K562 (cell line): ENCODE data around the gene AFG1L. TPM values are rescaled to one million over a fixed set of nuclear protein-coding genes. Genes with fewer than 3 reads are reported as not detected.

Source experiments
- BHLHE40 ChIP-seq: IDR thresholded peaks from 2 replicates; pipeline ENCODE4 v1.6.1; 2011; ENCODE audit warnings: low read length, improper control_type of control experiment
- CHD2 ChIP-seq: IDR thresholded peaks from 2 replicates; pipeline ENCODE4 v1.6.1; 2011; ENCODE audit warnings: low read depth, low read length
- CTBP1 ChIP-seq: fragments of 450-650 bp; IDR thresholded peaks from 2 replicates; pipeline ENCODE4 v1.6.1; 2016; ENCODE audit warnings: borderline replicate concordance
- E2F8 ChIP-seq: fragments of 450-650 bp; IDR thresholded peaks from 2 replicates; pipeline ENCODE4 v1.7.1; 2018; ENCODE audit warnings: mild to moderate bottlenecking, low read depth; ENCODE audit not compliant: partially characterized antibody
- ESRRA ChIP-seq: fragments of 450-650 bp; IDR thresholded peaks from 2 replicates; pipeline ENCODE4 v1.6.1; 2014; ENCODE audit warnings: low read depth, mild to moderate bottlenecking, moderate library complexity, borderline replicate concordance
- FOXA1 ChIP-seq: fragments of 450-650 bp; IDR thresholded peaks from 2 replicates; pipeline ENCODE4 v1.6.1; 2016; ENCODE audit warnings: mild to moderate bottlenecking, borderline replicate concordance
- FOXJ2 ChIP-seq: fragments of 200-800 bp; sonication (Bioruptor generic); IDR thresholded peaks from 2 replicates; pipeline ENCODE4 v1.6.1; 2016; ENCODE audit warnings: missing genetic modification characterization, missing compliant biosample characterization
- HNRNPK ChIP-seq: fragments of 200-400 bp; formaldehyde crosslinking; IDR thresholded peaks from one replicate; pipeline ENCODE4 v1.6.1; 2018; ENCODE audit warnings: mild to moderate bottlenecking, low read depth, low read length; ENCODE audit not compliant: poor library complexity, severe bottlenecking
- ID3 ChIP-seq, 2 experiments: fragments of 250-450 bp in 1 of 2; fragments of 450-650 bp in 1 of 2; sonication (Bioruptor Pico) in 1 of 2; IDR thresholded peaks; 2 replicates each; pipeline versions ENCODE4 v1.6.1 to v1.8.0; 2016 to 2021; ENCODE audit warnings: mild to moderate bottlenecking in 2 of 2, moderate library complexity in 2 of 2, missing compliant biosample characterization in 1 of 2, missing genetic modification characterization in 1 of 2
- KDM1A ChIP-seq, 2 experiments: fragments of 450-650 bp; IDR thresholded peaks; 2 replicates each; pipeline ENCODE4 v1.6.1; 2016; ENCODE audit warnings: mild to moderate bottlenecking in 2 of 2
- NELFE ChIP-seq: IDR thresholded peaks from 2 replicates; pipeline ENCODE4 v1.6.1; 2011; ENCODE audit warnings: mild to moderate bottlenecking; ENCODE audit not compliant: insufficient read depth, insufficient read length
- NRF1 ChIP-seq, 2 experiments: fragments of 450-650 bp; IDR thresholded peaks in 1 of 2; conservative IDR thresholded peaks in 1 of 2; 2 replicates each; pipeline ENCODE4 v1.6.1; 2014; ENCODE audit warnings: mild to moderate bottlenecking in 2 of 2
- OTX1 ChIP-seq: fragments of 450-650 bp; formaldehyde crosslinking; IDR thresholded peaks from 2 replicates; pipeline ENCODE4 v1.4.0; 2022; ENCODE audit warnings: mild to moderate bottlenecking
- PCBP1 ChIP-seq: fragments of 200-400 bp; formaldehyde crosslinking; IDR thresholded peaks from 2 replicates; pipeline ENCODE4 v1.6.1; 2018; ENCODE audit warnings: mild to moderate bottlenecking, low read depth, low read length; ENCODE audit not compliant: poor library complexity, severe bottlenecking
- PURB ChIP-seq: sonication (generic); formaldehyde crosslinking; IDR thresholded peaks from 2 replicates; pipeline ENCODE4 v1.9.0; 2021; ENCODE audit warnings: low read depth, mild to moderate bottlenecking, missing genetic modification reagents
- ZBTB26 ChIP-seq: fragments of 450-650 bp; formaldehyde crosslinking; IDR thresholded peaks from 2 replicates; pipeline ENCODE4 v1.4.0; 2022; ENCODE audit warnings: missing genetic modification characterization
- ZNF41 ChIP-seq: fragments of 250-450 bp; sonication (Bioruptor Pico); conservative IDR thresholded peaks from 2 replicates; pipeline ENCODE4 v1.4.0; 2020; ENCODE audit warnings: mild to moderate bottlenecking
- ZNF609 ChIP-seq: sonication (generic); formaldehyde crosslinking; IDR thresholded peaks from 2 replicates; pipeline ENCODE4 v1.8.1; 2023; ENCODE audit warnings: missing genetic modification reagents, mild to moderate bottlenecking, borderline replicate concordance
- ZNF717 ChIP-seq: fragments of 250-450 bp; sonication (Bioruptor Pico); IDR thresholded peaks from 2 replicates; pipeline ENCODE4 v1.5.0; 2021
- polyA plus RNA-seq, 8 experiments: library from polyadenylated mRNA; depleted of rRNA in 4 of 8; stranded (reverse) in 5 of 8; unstranded in 3 of 8; fragments of >200 nt; fragmentation: Nextera tagmentation in 2 of 8; fragmentation: Illumina TruSeq in 1 of 8; extraction: Ambion mirVana in 2 of 8; extraction: Trizol in 1 of 8; gene quantifications; 2 replicates each; pipeline versions ENCODE4 v1.2.1 to v1.2.3, GENCODE V29; 2011 to 2014; ENCODE audit warnings: inconsistent platforms in 1 of 8, missing spikeins in 1 of 8
- total RNA-seq, 7 experiments: library from RNA; depleted of rRNA in 6 of 7; stranded (reverse); fragments of >200 nt in 6 of 7; fragmentation: Illumina TruSeq in 2 of 7; extraction: Trizol in 2 of 7; gene quantifications; 2 replicates each; pipeline versions ENCODE4 v1.2.1 to v1.2.3, GENCODE V29; 2011 to 2021; ENCODE audit warnings: low replicate concordance in 1 of 7

Gene AFG1L
- total and polyA plus RNA-seq, 9 of the 15 experiments (the other 6 are each of a cell fraction or from before 2014, with no cell fraction given): 2.2 to 15.5 (median 5.8) TPM

- TF ChIP-seq E2F8 (no peak), ESRRA (no peak), FOXA1 (peak; percentile 35; the same call in 1 of the 2 replicates), ZNF41 (no peak), OTX1 (CRISPR knock-in tag) (no peak), CHD2 (no peak), ZNF609 (CRISPR knock-in tag) (no peak), PCBP1 (no peak), ZBTB26 (no peak), HNRNPK (no peak), KDM1A (IDR thresholded peaks at IDR 0.05) (peak; percentile 76 to 79), BHLHE40 (no peak), NELFE (no peak), CTBP1 (peak; percentile 95), ZNF717 (CRISPR knock-in tag) (no peak), PURB (CRISPR knock-in tag) (no peak), ID3 (CRISPR knock-in tag; IDR thresholded peaks at IDR 0.05) (no peak), ID3 (tag; IDR thresholded peaks at IDR 0.05) (no peak), FOXJ2 (tag) (no peak), NRF1 (conservative IDR thresholded peaks at IDR 0.05 in 1 of 2, IDR thresholded peaks at IDR 0.05 in 1 of 2) (no peak)
Measured at GRCh38 chr6:108565091-108565766, 270.4 kb downstream of the AFG1L start (continued).
